Measurements from ENCODE around the gene AFF3.
"Not testable (repeated sequence)": the region's sequence is repeated elsewhere in the genome, so short reads cannot be mapped to it uniquely, and the experiment has no call there.

AFF3 gene

GRCh38 chr2:100142393-100142792 is at the start of gene AFF3:
Gene AFF3, minus strand, starts transcription at chr2:100142590. Its CDS starts 38,136 bp downstream, at chr2:100104454.
- peak; percentile 16 for DNase-seq

DNA sequence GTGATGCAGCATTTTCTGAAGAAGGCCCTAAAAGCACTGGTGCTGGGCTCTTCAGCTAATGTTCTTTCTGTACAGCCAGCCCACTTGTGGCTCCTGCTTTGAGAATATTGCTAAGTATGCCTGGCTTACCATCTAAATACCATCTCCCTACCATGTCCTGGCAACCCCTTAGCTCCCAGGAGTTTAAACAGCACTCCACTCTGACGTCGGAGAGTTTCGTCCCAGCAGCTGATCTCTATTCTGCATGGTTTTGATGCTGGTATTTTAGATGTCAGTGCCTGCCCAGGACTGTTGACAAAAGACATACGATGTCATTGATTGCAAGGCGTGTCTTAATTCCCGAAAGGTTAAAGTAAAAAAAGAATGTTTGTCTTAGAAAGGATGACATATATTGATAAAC is 47.0 kb upstream of the AFF3 start:
- no peak for DNase-seq

DNA sequence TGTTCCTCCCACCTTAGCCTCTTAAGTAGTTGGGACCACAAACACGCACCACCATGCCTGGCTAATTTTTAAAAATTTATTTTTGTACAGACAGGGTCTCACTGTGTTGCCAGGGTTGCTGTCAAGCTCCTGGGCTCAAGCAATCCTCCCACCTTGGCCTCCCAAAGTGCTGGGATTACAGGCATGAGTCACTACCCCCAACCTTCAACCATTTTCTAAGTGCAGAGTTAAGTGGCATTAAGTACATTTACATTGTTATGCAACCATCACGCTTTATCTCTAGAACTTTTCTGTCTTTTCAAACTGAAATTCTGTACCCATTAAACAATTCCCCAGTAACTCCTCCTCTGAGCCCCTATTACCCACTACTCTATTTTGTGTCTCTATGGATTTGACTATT is 45.9 kb upstream of the AFF3 start:
- DNase-seq, result no peak

GRCh38 chr2:100186126-100186525 is 43.7 kb upstream of the AFF3 start:
- no peak for DNase-seq

DNA sequence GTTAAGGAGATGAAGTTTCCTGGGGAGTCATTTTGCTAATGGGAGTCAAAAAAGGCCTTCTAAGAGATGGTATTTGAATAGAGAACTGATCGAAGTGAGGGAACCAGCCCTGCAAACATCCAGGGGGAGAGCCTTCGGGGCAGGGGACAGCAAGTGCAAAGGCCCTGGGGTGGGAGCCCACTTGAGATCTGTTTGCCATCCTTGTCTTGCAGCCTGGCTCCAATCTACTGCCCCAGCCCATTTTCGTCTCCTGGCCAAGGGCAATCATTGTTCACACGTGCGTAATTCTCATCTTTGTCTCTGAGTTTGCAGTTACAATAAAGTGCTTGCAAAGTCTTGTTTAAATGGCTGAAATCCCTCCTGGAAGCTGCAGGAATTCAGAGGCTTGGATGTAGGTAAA is 43.1 kb upstream of the AFF3 start:
- DNase-seq, result no peak

DNA sequence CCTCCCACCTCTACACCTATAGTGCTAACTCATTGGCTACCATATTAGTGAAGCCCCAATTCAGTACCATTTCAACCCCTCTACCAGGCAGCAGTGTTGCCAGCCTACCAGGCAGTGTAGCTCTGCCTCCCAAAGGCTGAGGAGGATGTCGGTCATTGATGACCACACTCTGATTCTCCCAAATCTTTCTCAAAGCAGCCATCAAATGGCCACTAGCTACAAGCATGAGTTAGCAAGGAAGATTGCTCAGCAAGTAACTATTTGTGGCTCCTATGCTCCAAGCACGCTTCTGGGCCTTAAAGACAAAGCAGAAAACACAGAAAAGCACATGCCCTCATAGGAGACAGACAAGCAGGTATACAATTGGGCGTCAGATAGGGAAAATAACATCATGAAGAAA is 42.7 kb upstream of the AFF3 start:
- DNase-seq, result no peak

- no peak for DNase-seq
Observed at GRCh38 chr2:100184055-100184737, 41.8 kb upstream of the AFF3 start.

DNA sequence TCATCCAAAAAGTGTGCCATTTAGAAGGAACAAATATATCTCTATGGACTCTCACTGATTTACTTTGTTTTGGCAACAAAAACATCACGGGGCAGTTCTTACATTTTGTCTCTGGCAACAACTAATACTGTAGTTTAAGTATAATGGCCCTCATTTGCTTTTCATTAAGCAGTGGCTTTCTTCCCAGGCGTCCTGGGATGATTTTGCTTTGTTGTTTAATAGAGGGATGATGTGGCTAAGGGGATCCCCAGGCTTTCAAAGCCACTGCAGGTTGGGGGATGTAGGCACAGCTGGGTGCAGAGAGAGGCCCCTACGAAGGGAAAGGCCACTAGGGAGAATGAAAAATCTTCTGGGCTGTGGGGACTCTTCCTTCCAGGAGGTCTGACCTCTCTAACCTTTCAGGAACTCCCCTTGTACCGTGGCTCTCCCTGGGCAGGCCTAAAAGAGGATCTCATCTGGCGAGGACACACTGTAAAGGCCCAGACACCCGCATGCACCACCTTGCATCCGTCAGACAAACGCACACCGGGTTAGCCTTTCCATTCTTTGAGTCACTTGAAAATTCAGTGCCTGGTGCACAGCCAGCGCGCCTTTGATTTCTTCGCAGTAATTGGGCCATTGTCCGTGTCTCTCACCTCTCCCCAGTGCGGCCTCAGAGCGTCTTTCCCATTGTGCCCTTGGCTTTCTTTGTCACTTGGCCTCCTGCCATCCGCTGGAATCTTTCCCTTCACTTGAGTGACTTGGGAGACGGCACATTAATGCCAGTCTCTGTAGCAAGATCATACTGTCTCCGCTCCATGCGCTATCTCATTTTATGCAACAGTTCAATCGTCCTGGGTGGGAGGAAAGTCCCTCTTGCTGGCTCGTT is 40.3 kb upstream of the AFF3 start:
- DNase-seq, result no peak

GRCh38 chr2:100180503-100180902 is 38.1 kb upstream of the AFF3 start:
- DNase-seq, result no peak

DNA sequence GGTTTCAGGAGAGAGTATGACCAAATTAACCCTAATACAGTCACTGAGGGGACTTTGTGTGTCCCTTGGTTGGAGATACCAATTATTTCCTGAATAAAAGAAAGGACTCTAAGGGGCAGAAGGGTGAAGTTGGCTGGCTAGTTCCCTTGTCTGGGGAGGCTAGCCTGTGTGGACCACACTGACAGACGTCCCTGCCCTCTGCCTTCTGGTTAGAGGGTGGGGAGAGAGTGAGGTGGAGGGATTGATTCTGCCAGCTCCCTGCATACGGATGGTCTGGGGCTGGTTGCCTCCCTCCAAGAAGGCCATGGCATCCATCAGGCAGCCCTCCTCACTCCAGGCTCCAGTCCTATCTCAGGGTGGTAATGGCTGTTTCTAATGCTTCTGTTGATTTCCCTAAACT is 37.4 kb upstream of the AFF3 start:
- DNase-seq, result no peak

- no peak for DNase-seq
Observed at GRCh38 chr2:100178864-100179263, 36.5 kb upstream of the AFF3 start.

DNA sequence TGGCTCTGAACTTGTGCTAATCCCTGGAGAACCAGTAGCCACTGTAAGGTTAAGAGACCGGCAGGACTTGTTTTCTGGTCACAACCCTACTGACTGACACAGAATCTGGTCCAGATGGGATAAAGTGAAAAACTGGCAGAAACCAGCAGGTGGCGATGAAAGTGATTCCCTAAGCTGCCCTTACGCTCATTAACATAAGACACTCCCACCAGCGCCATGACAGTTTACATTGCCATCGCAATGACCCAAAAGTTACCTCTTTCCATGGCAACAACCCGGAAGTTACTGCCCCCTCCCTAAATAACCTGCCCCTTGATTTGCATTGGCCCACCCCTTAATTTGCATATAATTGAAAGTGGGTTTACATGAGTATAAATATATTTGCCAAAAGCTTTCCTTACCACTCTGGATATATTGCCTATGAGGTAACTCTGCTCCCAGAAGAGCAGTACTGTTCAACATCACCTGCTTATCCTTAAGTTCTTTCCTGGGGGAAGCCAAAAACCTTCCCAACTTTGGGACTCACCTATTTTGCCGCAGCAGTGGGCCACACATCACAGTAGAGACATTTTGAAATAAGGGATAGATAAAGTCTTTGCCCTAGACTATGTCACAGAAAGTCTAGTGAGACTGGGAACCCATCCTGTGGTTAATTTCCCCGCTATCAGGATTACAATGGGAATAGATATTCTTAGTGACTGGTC is 35.8 kb upstream of the AFF3 start:
- no peak for DNase-seq

DNA sequence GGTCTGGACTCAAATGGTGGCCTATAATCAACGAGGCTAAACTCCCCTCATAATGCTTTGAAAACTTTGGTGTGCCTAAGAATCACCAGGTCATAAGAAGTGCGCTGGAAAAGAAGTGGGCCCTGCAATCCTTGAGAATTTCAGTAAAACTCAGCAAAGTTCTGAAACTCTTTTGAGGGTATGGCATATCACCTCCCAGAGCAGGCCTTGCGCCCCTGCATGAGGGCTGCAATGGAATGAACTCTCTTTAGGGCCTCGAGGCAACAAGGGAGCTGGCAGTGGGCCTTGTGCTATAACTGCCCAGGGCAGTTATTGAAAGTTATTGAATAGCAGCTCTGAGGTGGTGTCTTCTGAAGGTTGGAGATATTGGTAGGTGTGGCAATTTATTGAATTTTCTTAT is 34.5 kb upstream of the AFF3 start:
- no peak for DNase-seq

GRCh38 chr2:100174026-100174431 is 31.6 kb upstream of the AFF3 start:
- DNase-seq, result no peak

- DNase-seq, result no peak
Observed at GRCh38 chr2:100166701-100167100, 24.3 kb upstream of the AFF3 start.

GRCh38 chr2:100163605-100164004 is 21.2 kb upstream of the AFF3 start:
- DNase-seq, result no peak

DNA sequence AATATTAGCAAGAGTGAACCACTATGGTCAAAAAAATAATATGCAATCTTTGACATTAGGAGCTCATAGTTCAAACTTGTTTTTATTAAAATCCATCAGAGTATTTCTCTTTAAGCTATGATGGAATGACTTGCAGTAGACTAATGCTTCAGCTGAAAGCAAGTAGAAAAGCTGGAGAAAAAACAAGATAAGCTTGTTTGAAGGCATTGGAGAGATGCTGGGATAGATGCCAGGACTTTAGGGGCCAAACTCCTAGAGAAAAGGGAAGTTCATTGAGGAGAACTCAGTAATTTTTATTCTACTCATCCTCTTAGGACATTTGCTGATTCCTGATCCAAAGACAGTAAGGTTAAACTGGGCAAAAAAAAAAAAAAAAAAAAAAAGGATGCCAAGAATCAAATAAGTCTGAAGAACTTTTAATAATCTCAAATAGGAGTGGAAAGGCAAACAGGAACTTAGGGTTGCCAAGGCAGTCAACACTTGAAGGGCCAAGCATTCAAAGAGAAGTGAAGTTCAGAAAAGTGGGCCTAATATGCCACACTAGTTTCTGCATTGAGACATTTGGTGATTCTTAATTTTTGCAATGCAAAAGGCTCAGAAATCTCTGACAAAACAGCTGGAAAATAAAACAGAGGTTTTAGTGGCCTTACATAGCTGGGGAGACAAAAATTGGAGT is 19.7 kb upstream of the AFF3 start:
- DNase-seq, result no peak

- no peak for DNase-seq
Observed at GRCh38 chr2:100160396-100160795, 18.0 kb upstream of the AFF3 start.

DNA sequence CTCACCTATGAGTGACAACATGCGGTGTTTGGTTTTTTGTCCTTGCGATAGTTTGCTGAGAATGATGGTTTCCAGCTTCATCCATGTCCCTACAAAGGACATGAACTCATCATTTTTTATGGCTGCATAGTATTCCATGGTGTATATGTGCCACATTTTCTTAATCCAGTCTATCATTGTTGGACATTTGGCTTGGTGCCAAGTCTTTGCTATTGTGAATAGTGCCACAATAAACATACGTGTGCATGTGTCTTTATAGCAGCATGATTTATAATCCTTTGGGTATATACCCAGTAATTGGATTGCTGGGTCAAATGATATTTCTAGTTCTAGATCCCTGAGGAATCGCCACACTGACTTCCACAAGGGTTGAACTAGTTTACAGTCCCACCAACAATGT is 9.4 kb upstream of the AFF3 start:
- DNase-seq, result not testable (repeated sequence)

- DNase-seq, result no peak
Observed at GRCh38 chr2:100151310-100151709, 8.9 kb upstream of the AFF3 start.

- DNase-seq, result no peak
Observed at GRCh38 chr2:100148883-100149282, 6.5 kb upstream of the AFF3 start.

GRCh38 chr2:100146657-100146960 is 4.2 kb upstream of the AFF3 start:
- DNase-seq, result no peak

- DNase-seq, result no peak
Observed at GRCh38 chr2:100145893-100146656, 3.7 kb upstream of the AFF3 start.

Measured in stimulated activated naive CD4-positive, alpha-beta T cell treated with Interleukin-2 at 50 U/mL for 16 hours (primary cell).